HEK293 (cell line): ENCODE measurements around the gene ESX1.
A peak's percentile ranks its signal among the peaks of the same experiment; 100 is the strongest.
"Not testable (repeated sequence)": the region's sequence is repeated elsewhere in the genome, so short reads cannot be mapped to it uniquely, and the experiment has no call there.

Source experiments
- CTCF ChIA-PET: fragments of 350-600 bp; formaldehyde crosslinking; extraction: SDS; loops from one replicate; lab custom pipeline; 2021; ENCODE audit warnings: antibody characterized with exemption; lab: Yijun Ruan, JAX
- POLR2A ChIA-PET: fragments of 300-600 bp; formaldehyde crosslinking; extraction: SDS; loops from one replicate; lab custom pipeline; 2020; ENCODE audit warnings: antibody characterized with exemption, inconsistent platforms; lab: Yijun Ruan, JAX
- H3K27ac ChIP-seq: fragments of 200-500 bp; sonication (Bioruptor generic); 2 replicates; pipeline ENCODE4 v1.5.1; 2014; ENCODE audit warnings: low read depth, low read length, control low read depth, inconsistent platforms; ENCODE audit errors: extremely low read depth
- H3K36me3 ChIP-seq, 2 experiments: fragments of 200-500 bp in 1 of 2; sonication (Bioruptor generic) in 1 of 2; 1 replicate in 1 of 2; 2 replicates in 1 of 2; pipeline ENCODE4 v1.5.1; 2014 to 2017; ENCODE audit warnings: inconsistent platforms in 2 of 2, low read length in 2 of 2; ENCODE audit not compliant: control insufficient read depth in 2 of 2, insufficient read depth in 1 of 2
- H3K4me1 ChIP-seq: fragments of 200-500 bp; sonication (Bioruptor generic); 2 replicates; pipeline ENCODE4 v1.5.1; 2014; ENCODE audit warnings: mild to moderate bottlenecking, low read length, inconsistent platforms; ENCODE audit not compliant: control insufficient read depth, insufficient read depth
- H3K4me3 ChIP-seq: 2 replicates; pipeline ENCODE4 v1.5.1; 2011; ENCODE audit warnings: low read depth, mild to moderate bottlenecking, control low read depth, low read length, moderate library complexity
- H3K9me3 ChIP-seq: fragments of 200-500 bp; sonication (Bioruptor generic); 2 replicates; pipeline ENCODE4 v1.5.1; 2014; ENCODE audit warnings: low read depth, low read length, inconsistent platforms; ENCODE audit not compliant: control insufficient read depth, insufficient read depth
- RBAK ChIP-seq: fragments of 450-650 bp; formaldehyde crosslinking; IDR thresholded peaks from 2 replicates; pipeline ENCODE4 v1.5.1; 2016; ENCODE audit warnings: missing biosample characterization, missing genetic modification characterization
- SCRT2 ChIP-seq: fragments of 450-650 bp; formaldehyde crosslinking; IDR thresholded peaks from 2 replicates; pipeline ENCODE4 v1.5.1; 2016; ENCODE audit warnings: missing biosample characterization, missing genetic modification characterization
- TCF7L2 ChIP-seq: IDR thresholded peaks from 2 replicates; pipeline ENCODE4 v1.6.1; 2011; ENCODE audit warnings: low read depth, mild to moderate bottlenecking, inconsistent platforms, low read length, moderate library complexity, borderline replicate concordance
- ZBTB11 ChIP-seq: fragments of 450-650 bp; formaldehyde crosslinking; conservative IDR thresholded peaks from 2 replicates; pipeline ENCODE4 v1.5.1; 2016; ENCODE audit warnings: low read depth, missing biosample characterization, missing genetic modification characterization
- ZBTB21 ChIP-seq: fragments of 450-650 bp; formaldehyde crosslinking; IDR thresholded peaks from 2 replicates; pipeline ENCODE4 v1.5.1; 2017; ENCODE audit warnings: missing biosample characterization, missing genetic modification characterization
- ZBTB8A ChIP-seq: fragments of 450-650 bp; formaldehyde crosslinking; IDR thresholded peaks from 2 replicates; pipeline ENCODE4 v1.5.1; 2016; ENCODE audit warnings: missing biosample characterization, missing genetic modification characterization
- ZNF114 ChIP-seq: fragments of 450-650 bp; formaldehyde crosslinking; IDR thresholded peaks from 2 replicates; pipeline ENCODE4 v1.5.0; 2017; ENCODE audit warnings: missing biosample characterization, missing genetic modification characterization
- ZNF121 ChIP-seq: fragments of 450-650 bp; formaldehyde crosslinking; IDR thresholded peaks from 2 replicates; pipeline ENCODE4 v1.5.1; 2016; ENCODE audit warnings: missing biosample characterization, missing genetic modification characterization
- ZNF140 ChIP-seq: fragments of 450-650 bp; formaldehyde crosslinking; IDR thresholded peaks from 2 replicates; pipeline ENCODE4 v1.5.1; 2016; ENCODE audit warnings: missing biosample characterization, missing genetic modification characterization
- ZNF169 ChIP-seq: fragments of 450-650 bp; formaldehyde crosslinking; IDR thresholded peaks from 2 replicates; pipeline ENCODE4 v1.5.1; 2016; ENCODE audit warnings: missing biosample characterization, missing genetic modification characterization
- ZNF394 ChIP-seq: fragments of 450-650 bp; formaldehyde crosslinking; IDR thresholded peaks from 2 replicates; pipeline ENCODE4 v1.5.1; 2016; ENCODE audit warnings: missing biosample characterization, missing genetic modification characterization, mild to moderate bottlenecking, moderate library complexity, borderline replicate concordance
- ZNF426 ChIP-seq: fragments of 450-650 bp; formaldehyde crosslinking; IDR thresholded peaks from 2 replicates; pipeline ENCODE4 v1.5.1; 2017; ENCODE audit warnings: missing biosample characterization, missing genetic modification characterization, mild to moderate bottlenecking, inconsistent platforms, moderate library complexity
- ZNF449 ChIP-seq: fragments of 450-650 bp; formaldehyde crosslinking; IDR thresholded peaks from 2 replicates; pipeline ENCODE4 v1.5.1; 2017; ENCODE audit warnings: missing biosample characterization, mild to moderate bottlenecking, missing genetic modification characterization, moderate library complexity
- ZNF510 ChIP-seq: fragments of 450-650 bp; formaldehyde crosslinking; IDR thresholded peaks from 2 replicates; pipeline ENCODE4 v1.5.1; 2018; ENCODE audit warnings: mild to moderate bottlenecking, missing genetic modification characterization, missing biosample characterization; ENCODE audit not compliant: insufficient replicate concordance
- ZNF518A ChIP-seq: fragments of 450-650 bp; formaldehyde crosslinking; conservative IDR thresholded peaks from 2 replicates; pipeline ENCODE4 v1.5.1; 2016; ENCODE audit warnings: low read depth, missing biosample characterization, missing genetic modification characterization
- ZNF548 ChIP-seq: fragments of 450-650 bp; formaldehyde crosslinking; IDR thresholded peaks from 2 replicates; pipeline ENCODE4 v1.5.1; 2016; ENCODE audit warnings: missing biosample characterization, missing genetic modification characterization
- ZNF555 ChIP-seq: fragments of 450-650 bp; formaldehyde crosslinking; conservative IDR thresholded peaks from 2 replicates; pipeline ENCODE4 v1.5.1; 2017; ENCODE audit warnings: missing biosample characterization, mild to moderate bottlenecking, missing genetic modification characterization, inconsistent platforms
- ZNF623 ChIP-seq: fragments of 450-650 bp; formaldehyde crosslinking; IDR thresholded peaks from 2 replicates; pipeline ENCODE4 v1.5.1; 2016; ENCODE audit warnings: missing biosample characterization, missing genetic modification characterization
- ZNF626 ChIP-seq: fragments of 450-650 bp; sonication (Bioruptor Pico); formaldehyde crosslinking; IDR thresholded peaks from 2 replicates; pipeline ENCODE4 v1.5.1; 2018; ENCODE audit warnings: missing biosample characterization, missing genetic modification characterization, inconsistent platforms
- ZNF654 ChIP-seq: fragments of 450-650 bp; formaldehyde crosslinking; IDR thresholded peaks from 2 replicates; pipeline ENCODE4 v1.5.1; 2016; ENCODE audit warnings: low read depth, missing biosample characterization, missing genetic modification characterization
- ZNF658 ChIP-seq: fragments of 450-650 bp; formaldehyde crosslinking; IDR thresholded peaks from 2 replicates; pipeline ENCODE4; 2016; ENCODE audit warnings: missing biosample characterization, missing genetic modification characterization
- ZNF830 ChIP-seq: fragments of 450-650 bp; IDR thresholded peaks from 2 replicates; pipeline ENCODE4 v1.5.0; 2018; ENCODE audit warnings: missing biosample characterization, missing genetic modification characterization, low read depth, mild to moderate bottlenecking, moderate library complexity
- TF ChIP-seq, protein P1 (sequence below): fragments of 450-650 bp; formaldehyde crosslinking; IDR thresholded peaks from 2 replicates; pipeline ENCODE4 v1.5.1; 2016; ENCODE audit warnings: missing biosample characterization, missing genetic modification characterization

The ESX1 gene

DNA sequence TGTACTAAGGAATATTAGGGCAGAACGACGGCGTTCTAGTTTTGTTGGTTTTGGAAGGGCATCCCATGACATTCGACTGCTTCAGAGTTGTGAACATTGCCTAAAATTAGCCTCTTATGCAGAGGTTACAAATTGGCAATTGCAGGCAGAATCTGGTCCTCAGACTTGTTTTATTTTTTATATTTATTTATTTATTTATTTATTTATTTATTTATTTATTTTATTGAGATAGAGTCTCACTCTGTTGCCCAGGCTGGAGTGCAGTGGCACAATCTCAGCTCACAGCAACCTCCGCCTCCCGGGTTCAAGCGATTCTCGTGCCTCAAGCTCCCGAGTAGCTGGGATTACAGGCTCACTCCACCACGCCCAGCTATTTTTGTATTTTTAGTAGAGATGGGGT is 24.7 kb downstream of the ESX1 start:
- H3K4me3 ChIP-seq, POLR2A ChIA-PET, H3K9me3 ChIP-seq, H3K4me1 ChIP-seq, CTCF ChIA-PET, H3K36me3 ChIP-seq, H3K27ac ChIP-seq: not testable (repeated sequence)
- TF ChIP-seq ZNF140 (tag by site-specific recombination) (peak; percentile 25; the same call in 1 of the 2 replicates), ZNF394 (tag by site-specific recombination) (peak; percentile 66; the same call in 1 of the 2 replicates), ZNF654 (0 out of 2 replicates have a peak, but pooled peaks have one; percentile 14), ZNF518A (tag by site-specific recombination) (peak; percentile 71; the same call in 1 of the 2 replicates), ZBTB11 (tag by site-specific recombination) (peak; percentile 59), ZNF623 (tag by site-specific recombination) (peak; percentile 45; the same call in 1 of the 2 replicates), ZNF555 (tag by site-specific recombination) (peak; percentile 62), ZNF426 (tag by site-specific recombination) (peak; percentile 56), ZBTB8A (tag by site-specific recombination) (peak; percentile 38; the same call in 1 of the 2 replicates)

GRCh38 chrX:104211187-104211586 is 43.5 kb downstream of the ESX1 start:
- Histone ChIP-seq H3K4me1 (no peaks in the 10 kb centered on the region), H3K9me3 (no peaks in the 10 kb centered on the region), H3K36me3 (no peaks in the 10 kb centered on the region), H3K4me3 (no peak overlapping the region), H3K27ac (no peak overlapping the region)
- CTCF ChIA-PET, result interaction anchor here (3.5 kb wide), 1 partner anchor 16 kb away, joined by 18 read pairs; no protein-coding TSS in a partner anchor
- POLR2A ChIA-PET, result no interaction called here
- no peak for TF ChIP-seq RBAK (tag by site-specific recombination)
- TF ChIP-seq ZNF169 (tag by site-specific recombination), result no peak
- no peak for TF ChIP-seq ZNF548 (tag by site-specific recombination)
- no peak for TF ChIP-seq ZNF830
- TF ChIP-seq SCRT2 (tag by site-specific recombination), result no peak
- TF ChIP-seq ZNF626, result no peak
- no peak for TF ChIP-seq ZNF121 (tag by site-specific recombination)
- no peak for TF ChIP-seq TCF7L2
- no peak for TF ChIP-seq ZNF658 (tag by site-specific recombination)
- TF ChIP-seq ZNF114 (tag by site-specific recombination), result no peak
- no peak for TF ChIP-seq ZNF449 (tag by site-specific recombination)
- no peak for TF ChIP-seq ZBTB21 (tag by site-specific recombination)
- TF ChIP-seq, protein P1, sequence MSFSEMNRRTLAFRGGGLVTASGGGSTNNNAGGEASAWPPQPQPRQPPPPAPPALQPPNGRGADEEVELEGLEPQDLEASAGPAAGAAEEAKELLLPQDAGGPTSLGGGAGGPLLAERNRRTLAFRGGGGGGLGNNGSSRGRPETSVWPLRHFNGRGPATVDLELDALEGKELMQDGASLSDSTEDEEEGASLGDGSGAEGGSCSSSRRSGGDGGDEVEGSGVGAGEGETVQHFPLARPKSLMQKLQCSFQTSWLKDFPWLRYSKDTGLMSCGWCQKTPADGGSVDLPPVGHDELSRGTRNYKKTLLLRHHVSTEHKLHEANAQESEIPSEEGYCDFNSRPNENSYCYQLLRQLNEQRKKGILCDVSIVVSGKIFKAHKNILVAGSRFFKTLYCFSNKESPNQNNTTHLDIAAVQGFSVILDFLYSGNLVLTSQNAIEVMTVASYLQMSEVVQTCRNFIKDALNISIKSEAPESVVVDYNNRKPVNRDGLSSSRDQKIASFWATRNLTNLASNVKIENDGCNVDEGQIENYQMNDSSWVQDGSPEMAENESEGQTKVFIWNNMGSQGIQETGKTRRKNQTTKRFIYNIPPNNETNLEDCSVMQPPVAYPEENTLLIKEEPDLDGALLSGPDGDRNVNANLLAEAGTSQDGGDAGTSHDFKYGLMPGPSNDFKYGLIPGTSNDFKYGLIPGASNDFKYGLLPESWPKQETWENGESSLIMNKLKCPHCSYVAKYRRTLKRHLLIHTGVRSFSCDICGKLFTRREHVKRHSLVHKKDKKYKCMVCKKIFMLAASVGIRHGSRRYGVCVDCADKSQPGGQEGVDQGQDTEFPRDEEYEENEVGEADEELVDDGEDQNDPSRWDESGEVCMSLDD, result no peak
- no peak for TF ChIP-seq ZNF510
